Activated CD4-positive, alpha-beta T cell treated with anti-CD3 and anti-CD28 coated beads, Interleukin-2, amount 10 ng/mL, durations not matched to agents 7 days and 5 days (primary cell): ENCODE results near the gene EIF4G1. TPM values are rescaled to one million over a fixed set of nuclear protein-coding genes. Genes with fewer than 3 reads are reported as not detected.

ENCODE experiments used
- CTCF ChIA-PET: fragments of 350-600 bp; sonication (Branson Sonifier 250); formaldehyde crosslinking; loops from one replicate; lab custom pipeline; 2021; ENCODE audit warnings: antibody characterized with exemption; lab: Charles Lee
- POLR2A ChIA-PET: fragments of 350-600 bp; sonication (Branson Sonifier 250); formaldehyde crosslinking; loops from one replicate; lab custom pipeline; 2021; ENCODE audit warnings: antibody characterized with exemption; lab: Charles Lee
- DNase-seq: peaks from one replicate; pipeline ENCODE4 v3.0.0-alpha.2; 2020
- H3K27ac Mint-ChIP-seq: one replicate; pipeline ENCODE4 v1.8.0; 2021; ENCODE audit warnings: mild to moderate bottlenecking, moderate library complexity, mixed read lengths
- H3K27me3 Mint-ChIP-seq: one replicate; pipeline ENCODE4 v1.8.0; 2021; ENCODE audit warnings: mixed read lengths
- H3K36me3 Mint-ChIP-seq: one replicate; pipeline ENCODE4 v1.8.0; 2021; ENCODE audit warnings: low read depth, mixed read lengths
- H3K4me1 Mint-ChIP-seq: one replicate; pipeline ENCODE4 v1.8.0; 2021; ENCODE audit warnings: mixed read lengths
- H3K4me3 Mint-ChIP-seq: one replicate; pipeline ENCODE4 v1.8.0; 2021; ENCODE audit warnings: mild to moderate bottlenecking, moderate library complexity, mixed read lengths
- H3K9me3 Mint-ChIP-seq: one replicate; pipeline ENCODE4 v1.8.0; 2021; ENCODE audit warnings: mixed read lengths
- total RNA-seq, 2 experiments: library from RNA; stranded (reverse); gene quantifications; one replicate each; pipeline ENCODE4 v1.2.3, GENCODE V29; 2021

Gene EIF4G1
- total RNA-seq, 2 experiments from 2014 or later = 269 to 300 TPM

DNA sequence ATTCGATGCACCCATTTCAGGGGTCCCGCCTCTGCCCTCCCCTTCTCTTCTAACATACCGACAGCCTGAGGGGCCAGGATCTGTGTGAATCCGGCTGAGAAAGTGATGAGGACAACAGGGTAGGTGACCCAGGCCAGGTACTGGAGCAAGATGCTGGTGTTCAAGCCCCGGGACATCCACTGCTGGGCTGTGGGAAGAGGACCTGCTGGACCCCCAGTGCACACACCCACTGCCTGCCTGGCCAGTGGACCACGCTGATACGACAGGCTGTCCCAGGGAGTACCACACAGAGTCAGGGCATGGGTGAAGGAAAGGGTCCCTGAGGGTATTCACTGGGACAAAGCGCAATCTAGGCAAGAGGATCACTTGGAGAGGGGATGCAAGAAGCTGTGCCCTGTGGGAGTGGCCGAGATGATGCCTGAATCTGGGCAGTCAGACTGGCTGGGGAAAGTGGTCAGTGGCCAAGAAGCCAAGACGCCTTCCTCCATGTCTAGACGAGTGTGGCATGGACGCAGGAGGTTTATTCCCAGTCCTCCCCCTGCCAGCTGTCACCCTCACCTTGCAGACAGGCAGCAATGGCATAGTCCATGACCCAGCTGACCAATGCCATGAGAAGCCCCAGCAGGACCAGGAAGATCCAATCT lies 43.8 kb downstream of the EIF4G1 start:
- Mint-ChIP-seq H3K27ac (no peak overlapping the region), H3K4me3 (no peak overlapping the region), H3K36me3 (peaks cover under 1% of the 10 kb centered on the region), H3K9me3 (no peaks in the 10 kb centered on the region), H3K4me1 (peaks cover 9% of the 10 kb centered on the region), H3K27me3 (no peaks in the 10 kb centered on the region)
- CTCF ChIA-PET = no interaction called here
- POLR2A ChIA-PET = no interaction called here
- DNase-seq = no peak

DNA sequence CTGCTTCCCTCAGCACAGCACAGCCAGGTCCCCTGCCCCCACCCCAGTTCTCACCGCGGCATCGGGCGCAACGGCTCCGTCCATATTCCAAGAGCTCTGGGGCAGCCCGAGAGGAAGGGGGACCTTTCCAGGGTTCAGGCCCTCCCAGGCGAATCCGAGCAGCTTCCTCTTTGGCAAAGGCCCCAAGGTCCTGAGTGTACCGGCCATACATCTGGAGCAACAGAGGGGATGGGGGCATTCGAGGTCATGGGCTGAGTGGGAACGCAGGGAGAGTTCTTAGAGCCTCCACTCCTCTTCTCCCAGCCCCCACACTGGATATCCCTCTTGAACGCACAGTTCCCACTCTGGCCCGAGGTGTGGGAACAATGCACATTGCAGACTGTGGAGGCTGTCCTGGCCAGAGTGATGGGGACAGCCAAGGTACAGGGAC lies 44.5 kb downstream of the EIF4G1 start:
- Mint-ChIP-seq H3K9me3 (no peaks in the 10 kb centered on the region), H3K27ac (no peak overlapping the region), H3K36me3 (peaks cover 2% of the 10 kb centered on the region), H3K27me3 (no peaks in the 10 kb centered on the region), H3K4me1 (peaks cover 10% of the 10 kb centered on the region), H3K4me3 (no peak overlapping the region)
- ChIA-PET POLR2A (no interaction called here), CTCF (interaction anchor here (1.4 kb wide), 1 partner anchor 57 kb away, joined by 3 read pairs; no protein-coding TSS in a partner anchor)
- DNase-seq = no peak

DNA sequence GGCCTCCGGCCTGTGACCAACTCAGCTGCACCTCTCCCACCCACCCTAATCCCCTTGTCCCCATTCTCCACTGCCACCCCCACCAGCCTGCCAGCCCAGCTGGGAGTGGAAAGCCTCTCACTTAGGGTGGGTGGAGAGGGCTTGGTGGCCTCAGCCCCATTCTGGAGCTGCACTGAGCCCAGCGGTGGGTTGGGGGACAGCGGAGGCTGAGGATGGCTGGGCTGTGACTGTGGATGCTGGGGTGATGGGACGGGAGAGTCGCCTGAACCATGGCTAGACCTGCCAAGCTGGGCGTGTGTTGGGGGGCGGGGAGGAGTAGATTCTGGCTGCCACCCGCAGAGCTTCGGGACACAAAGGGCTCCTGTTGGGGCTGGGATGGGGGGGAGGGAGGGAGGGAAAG lies 45.2 kb downstream of the EIF4G1 start:
- no peak for DNase-seq
- Mint-ChIP-seq H3K27me3 (no peaks in the 10 kb centered on the region), H3K4me3 (peak overlapping the region; percentile 70), H3K9me3 (no peaks in the 10 kb centered on the region), H3K4me1 (peaks cover 16% of the 10 kb centered on the region), H3K27ac (no peak overlapping the region), H3K36me3 (peaks cover 6% of the 10 kb centered on the region)
- CTCF ChIA-PET = interaction anchor here (1.3 to 1.5 kb wide), 4 partner anchors 12 to 57 kb away, joined by 3 to 8 read pairs (median 4); no protein-coding TSS in a partner anchor
- POLR2A ChIA-PET = no interaction called here

DNA sequence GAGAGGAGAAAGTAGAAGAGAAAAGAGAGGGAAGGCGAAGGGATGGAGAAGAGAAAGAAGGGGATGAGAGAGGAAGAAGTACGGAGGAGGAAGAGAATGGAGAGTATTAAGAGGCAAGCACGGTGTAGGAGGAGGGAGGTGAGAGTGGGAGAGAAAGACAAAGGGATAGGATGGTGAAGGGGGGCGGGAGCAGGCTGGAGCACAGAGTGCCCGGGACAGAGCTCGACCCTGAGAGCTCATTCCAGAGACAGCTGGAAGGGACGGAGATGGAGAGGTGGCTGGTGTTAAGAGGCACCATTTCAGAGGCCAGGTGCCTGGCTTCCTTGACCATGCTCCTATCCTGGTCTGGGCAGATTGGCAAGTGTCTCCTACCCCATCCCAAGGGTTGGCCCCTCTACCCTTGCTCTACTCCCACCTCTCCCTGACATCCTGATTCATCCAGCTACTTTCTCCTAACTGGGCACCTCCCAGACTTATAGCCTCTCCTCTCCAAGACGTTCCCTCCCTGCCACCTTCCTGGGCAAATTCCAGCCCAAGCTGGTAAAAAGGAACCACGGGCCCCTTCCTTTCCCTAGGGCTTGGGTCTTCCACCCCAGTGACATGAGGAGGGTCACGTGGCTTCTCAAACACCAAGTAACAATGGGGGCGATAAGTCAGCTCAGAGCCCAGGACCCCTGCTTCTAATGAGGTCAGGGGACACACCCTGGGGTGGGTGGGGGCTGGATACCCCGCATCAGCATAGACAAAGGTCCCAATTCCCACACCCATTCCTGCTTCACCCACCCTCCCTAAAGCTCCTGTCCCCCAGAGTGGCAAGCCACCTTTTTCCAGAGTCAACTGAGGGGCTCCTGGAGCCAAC lies 45.9 kb downstream of the EIF4G1 start:
- H3K27me3 Mint-ChIP-seq = no peaks in the 10 kb centered on the region
- peak overlapping the region; percentile 55 for H3K27ac Mint-ChIP-seq
- no peak for DNase-seq
- no peaks in the 10 kb centered on the region for H3K9me3 Mint-ChIP-seq
- peaks cover 13% of the 10 kb centered on the region for H3K36me3 Mint-ChIP-seq
- peaks cover 23% of the 10 kb centered on the region for H3K4me1 Mint-ChIP-seq
- POLR2A ChIA-PET = no interaction called here
- CTCF ChIA-PET = interaction anchor here (1.3 to 1.5 kb wide), 5 partner anchors 9 to 58 kb away, joined by 3 to 8 read pairs (median 4); no protein-coding TSS in a partner anchor
- peak overlapping the region; percentile 70 for H3K4me3 Mint-ChIP-seq

DNA sequence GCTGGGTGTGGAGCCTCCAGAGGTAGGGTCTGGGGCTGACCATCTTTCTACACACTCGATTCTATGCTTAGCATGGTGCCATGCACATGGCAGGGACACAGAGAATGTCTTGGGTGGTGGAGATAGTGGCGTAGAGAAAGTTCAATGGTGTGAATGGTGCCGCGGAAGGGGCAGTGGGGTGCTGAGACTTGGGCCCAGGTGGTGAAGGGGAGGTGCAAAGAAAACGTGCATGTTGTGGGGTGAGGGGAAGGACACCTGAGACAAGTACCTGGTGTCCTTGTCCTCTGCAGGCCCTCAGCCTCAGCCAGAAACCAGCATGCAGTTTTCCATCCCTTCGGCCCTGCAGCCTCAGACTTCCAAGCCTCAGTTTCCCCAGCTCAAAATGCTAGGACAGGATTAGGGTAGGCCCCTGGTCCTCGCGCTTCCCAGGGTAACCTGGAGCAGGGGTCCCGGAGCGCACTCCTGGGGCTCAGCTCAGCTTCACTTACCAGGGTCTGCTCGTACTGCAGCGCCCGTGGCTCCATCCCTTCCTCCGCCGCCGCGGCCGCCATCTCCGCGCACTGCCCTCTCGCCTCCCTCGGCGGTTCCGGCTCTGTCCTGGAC lies 46.6 kb downstream of the EIF4G1 start:
- H3K27ac Mint-ChIP-seq = peak overlapping the region; percentile 55

DNA sequence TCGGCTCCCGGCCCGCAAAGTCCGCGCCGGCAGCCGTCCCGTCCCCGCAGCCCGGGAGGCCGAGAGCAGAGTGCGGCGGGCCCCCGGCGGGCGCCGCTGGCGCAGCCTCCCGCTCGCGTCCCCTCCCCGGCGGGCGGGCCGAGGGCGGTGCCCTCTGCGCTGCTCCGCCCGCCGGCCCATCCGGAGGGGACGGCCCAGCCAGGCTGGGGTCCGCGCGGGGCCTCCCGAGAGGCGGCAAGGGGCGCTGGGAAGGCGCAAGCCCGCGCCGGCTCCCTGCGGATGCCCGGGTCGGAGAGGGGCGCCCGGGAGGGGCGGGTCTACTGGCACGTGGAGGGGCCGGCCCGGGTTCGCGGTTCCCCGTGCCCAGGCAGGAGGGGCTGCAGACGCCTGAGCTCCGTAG lies 47.1 kb downstream of the EIF4G1 start, which contains the start of the genes CLCN2 and POLR2H:
TSS of gene CLCN2 (minus strand) at position 74 of the 400 bp plus-strand sequence. CDS start 126 bp downstream, outside the sequence.
TSS of gene POLR2H (plus strand) at position 179 of the 400 bp plus-strand sequence. CDS start 1,783 bp downstream, outside the sequence.
- peak; percentile 48 for DNase-seq
- Mint-ChIP-seq H3K4me3 (peak within 1 kb of the TSS; percentile 97), H3K4me1 (peaks cover 26% of the 10 kb centered on the region), H3K9me3 (no peaks in the 10 kb centered on the region), H3K27ac (peak within 1 kb of the TSS; percentile 97), H3K36me3 (peaks cover 18% of the 10 kb centered on the region), H3K27me3 (no peaks in the 10 kb centered on the region)
- ChIA-PET POLR2A (interaction anchor here (0.7 kb wide), 1 partner anchor 58 kb away, joined by 3 read pairs; no protein-coding TSS in a partner anchor), CTCF (interaction anchor here (0.8 to 2.0 kb wide), 5 partner anchors 8 to 476 kb away, joined by 3 to 6 read pairs (median 4); no protein-coding TSS in a partner anchor)

More for the DNA sequence above, 46.6 kb downstream of the EIF4G1 start:
- no peaks in the 10 kb centered on the region for H3K27me3 Mint-ChIP-seq
- peaks cover 26% of the 10 kb centered on the region for H3K4me1 Mint-ChIP-seq
- ChIA-PET POLR2A (no interaction called here), CTCF (interaction anchor here (1.3 to 2.0 kb wide), 4 partner anchors 10 to 22 kb away, joined by 4 to 8 read pairs (median 5); no protein-coding TSS in a partner anchor)
- H3K9me3 Mint-ChIP-seq = no peaks in the 10 kb centered on the region
- H3K4me3 Mint-ChIP-seq = peak overlapping the region; percentile 70
- peaks cover 17% of the 10 kb centered on the region for H3K36me3 Mint-ChIP-seq
- DNase-seq = no peak

DNA sequence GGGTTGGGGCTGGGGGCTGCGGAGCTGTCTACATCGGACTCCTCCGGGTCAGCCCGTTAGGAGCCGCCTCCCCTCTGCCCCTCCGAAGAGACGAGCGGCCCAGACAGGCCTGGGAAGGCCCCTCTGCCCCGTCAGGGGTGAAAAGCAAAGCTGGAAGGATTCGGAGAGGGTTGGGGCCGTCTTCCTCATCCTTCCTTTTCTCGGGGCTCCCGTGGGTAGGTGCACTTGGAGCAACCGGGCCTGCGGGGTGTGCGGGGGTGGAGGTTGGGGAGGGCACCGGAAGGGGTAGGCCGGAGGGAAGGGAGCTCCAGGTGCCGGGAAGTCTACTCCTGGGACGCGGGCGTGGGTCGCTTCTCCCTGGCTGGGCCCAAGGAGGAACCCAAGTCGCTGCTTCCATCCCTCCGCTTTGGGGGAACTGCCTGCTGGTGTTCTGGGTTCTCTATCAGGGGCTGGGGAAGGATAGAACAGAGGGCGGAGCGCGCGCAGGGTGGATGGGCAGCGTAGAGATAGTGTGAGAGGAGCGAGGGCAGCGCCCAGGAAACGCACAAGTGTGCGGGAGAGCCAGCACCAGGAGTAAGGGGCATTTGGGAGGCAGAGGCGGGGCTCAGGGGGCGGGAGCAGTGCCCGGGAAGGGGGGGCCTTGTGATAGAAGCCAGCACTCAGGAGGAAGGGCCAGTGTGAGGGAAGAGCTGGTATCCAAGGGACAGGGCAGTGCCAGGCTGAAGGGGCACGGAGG lies 47.7 kb downstream of the EIF4G1 start:
- ChIA-PET POLR2A (interaction anchor here (0.7 kb wide), 1 partner anchor 59 kb away, joined by 3 read pairs; no protein-coding TSS in a partner anchor), CTCF (interaction anchor here (0.8 to 2.0 kb wide), 6 partner anchors 8 to 477 kb away, joined by 3 to 6 read pairs (median 4); no protein-coding TSS in a partner anchor)
- Mint-ChIP-seq H3K9me3 (no peaks in the 10 kb centered on the region), H3K4me3 (peak overlapping the region; percentile 97), H3K4me1 (peaks cover 32% of the 10 kb centered on the region), H3K27ac (peak overlapping the region; percentile 97), H3K27me3 (no peaks in the 10 kb centered on the region), H3K36me3 (peaks cover 23% of the 10 kb centered on the region)
- DNase-seq = peak; percentile 41

DNA sequence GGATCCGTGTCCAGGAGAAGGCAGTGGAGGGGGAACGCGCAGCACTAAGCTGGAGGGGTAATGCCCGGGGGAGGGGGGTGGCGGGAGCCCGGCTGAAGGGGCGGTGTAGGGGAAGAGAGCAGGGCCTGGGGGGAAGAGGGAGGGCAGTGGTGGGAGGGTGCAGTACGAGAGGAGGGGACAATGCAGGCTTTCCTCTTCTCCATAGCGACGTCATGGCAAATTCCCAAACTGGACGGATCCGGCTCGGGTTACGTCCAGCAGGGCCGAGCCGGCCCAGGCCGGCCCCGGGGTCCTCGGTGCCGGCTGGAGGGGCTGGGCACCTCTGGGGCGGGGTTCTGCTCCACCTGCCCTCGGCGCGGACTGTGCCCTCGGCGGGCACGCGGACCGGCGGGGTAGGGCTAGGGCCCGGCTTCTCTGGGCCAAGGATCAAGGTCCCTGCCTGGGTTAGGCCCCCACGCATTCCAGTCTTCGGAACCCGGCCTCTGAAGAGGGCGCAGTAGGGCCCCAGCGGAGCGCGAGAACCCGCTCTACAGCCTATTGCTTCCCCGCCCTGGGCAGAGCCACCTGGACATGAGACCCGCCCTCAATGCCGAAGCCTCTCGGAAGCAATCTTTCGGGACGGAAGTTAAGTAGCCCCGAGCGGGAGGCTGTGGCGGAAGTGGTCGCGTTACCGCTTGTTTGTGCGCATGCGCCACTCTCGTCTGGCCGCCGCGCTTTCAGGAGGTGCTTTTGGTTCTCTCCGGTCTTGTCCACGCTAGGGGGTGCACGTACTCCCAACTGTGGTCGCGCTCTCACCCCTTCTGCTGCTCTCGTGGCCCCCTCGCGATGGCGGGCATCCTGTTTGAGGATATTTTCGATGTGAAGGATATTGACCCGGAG lies 48.5 kb downstream of the EIF4G1 start:
- no peaks in the 10 kb centered on the region for H3K9me3 Mint-ChIP-seq
- peak; percentile 96 for DNase-seq
- H3K4me1 Mint-ChIP-seq = peaks cover 32% of the 10 kb centered on the region
- H3K27me3 Mint-ChIP-seq = no peaks in the 10 kb centered on the region
- ChIA-PET CTCF (interaction anchor here (0.5 to 2.0 kb wide), 11 partner anchors 9 to 478 kb away, joined by 3 to 7 read pairs (median 4); no protein-coding TSS in a partner anchor), POLR2A (no interaction called here)
- peak overlapping the region; percentile 97 for H3K27ac Mint-ChIP-seq
- H3K36me3 Mint-ChIP-seq = peaks cover 28% of the 10 kb centered on the region
- H3K4me3 Mint-ChIP-seq = peak overlapping the region; percentile 97

DNA sequence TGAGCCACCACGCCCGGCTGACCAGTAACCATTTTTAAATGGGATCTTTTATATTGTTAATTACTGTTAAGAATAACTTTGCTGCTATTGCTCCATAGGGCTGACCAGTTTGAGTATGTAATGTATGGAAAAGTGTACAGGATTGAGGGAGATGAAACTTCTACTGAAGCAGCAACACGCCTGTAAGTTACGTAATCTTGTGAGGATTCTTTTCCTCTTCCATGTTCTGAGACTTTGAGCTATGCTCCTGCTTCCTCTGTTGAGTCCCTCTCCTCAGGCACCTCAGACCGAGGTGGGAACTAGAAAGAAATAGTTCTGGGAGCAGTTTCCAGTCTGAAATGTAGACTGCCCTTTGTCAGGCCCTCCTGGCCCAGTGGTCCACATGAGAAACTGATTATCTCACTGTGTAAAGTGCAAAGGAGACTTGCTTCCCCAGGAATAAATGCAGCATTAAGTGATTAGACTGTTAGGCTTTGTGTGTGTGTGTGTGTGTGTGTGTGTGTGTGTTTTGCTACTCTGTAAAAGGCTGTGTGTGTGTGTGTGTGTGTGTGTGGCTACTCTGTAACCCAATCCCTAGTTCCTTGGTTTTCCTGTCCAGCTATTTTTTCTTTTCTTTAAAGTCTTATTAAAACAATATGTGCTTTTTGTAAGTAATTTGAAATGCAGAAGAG lies 52.3 kb downstream of the EIF4G1 start:
- H3K4me1 Mint-ChIP-seq = peaks cover 32% of the 10 kb centered on the region
- ChIA-PET CTCF (interaction anchor here (0.7 to 1.1 kb wide), 4 partner anchors 194 to 994 kb away, joined by 3 to 4 read pairs (median 3); partner anchors contain the start of gene EPHB3), POLR2A (no interaction called here)
- no peak for DNase-seq
- peaks cover 36% of the 10 kb centered on the region for H3K36me3 Mint-ChIP-seq
- H3K27ac Mint-ChIP-seq = no peak overlapping the region
- no peaks in the 10 kb centered on the region for H3K9me3 Mint-ChIP-seq
- H3K4me3 Mint-ChIP-seq = no peak overlapping the region
- no peaks in the 10 kb centered on the region for H3K27me3 Mint-ChIP-seq

DNA sequence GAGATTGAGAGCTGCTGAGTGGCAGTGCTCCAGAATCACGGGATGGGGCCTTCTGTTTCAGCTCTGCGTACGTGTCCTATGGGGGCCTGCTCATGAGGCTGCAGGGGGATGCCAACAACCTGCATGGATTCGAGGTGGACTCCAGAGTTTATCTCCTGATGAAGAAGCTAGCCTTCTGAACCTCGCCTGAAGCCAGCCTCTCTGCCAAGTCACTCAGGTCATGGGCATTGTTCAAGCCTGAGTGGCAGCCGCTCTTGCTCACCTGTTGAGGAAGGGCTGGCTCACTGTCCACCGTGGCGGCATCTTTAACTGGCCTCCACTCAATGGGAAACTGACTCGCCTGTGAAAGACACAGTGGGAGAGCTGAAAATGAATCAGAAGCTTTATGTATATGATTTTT lies 53.7 kb downstream of the EIF4G1 start:
- no peak overlapping the region for H3K4me3 Mint-ChIP-seq
- ChIA-PET POLR2A (no interaction called here), CTCF (interaction anchor here (0.6 to 0.9 kb wide), 2 partner anchors 146 to 1175 kb away, joined by 3 read pairs; no protein-coding TSS in a partner anchor)
- DNase-seq = no peak
- H3K4me1 Mint-ChIP-seq = peaks cover 31% of the 10 kb centered on the region
- H3K27ac Mint-ChIP-seq = no peak overlapping the region
- peaks cover 36% of the 10 kb centered on the region for H3K36me3 Mint-ChIP-seq
- H3K27me3 Mint-ChIP-seq = no peaks in the 10 kb centered on the region
- H3K9me3 Mint-ChIP-seq = no peaks in the 10 kb centered on the region
